ENCODE measurements around the gene CHD2. TPM values are rescaled to one million over a fixed set of nuclear protein-coding genes. Genes with fewer than 3 reads are reported as not detected.

Gene CHD2
- total and polyA plus RNA-seq, 3 experiments from 2014 or later = 80.3 to 109 (median 99.0) TPM

GRCh38 chr15:92968926-92969651 is 69.0 kb downstream of the CHD2 start:
- no peaks in the 10 kb centered on the region for H3K27me3 Mint-ChIP-seq
- Histone ChIP-seq H3K27me3 (ENCODE audit: insufficient read depth, low read length, poor library complexity, severe bottlenecking) (no peaks in the 10 kb centered on the region), H3K36me3 (ENCODE audit: insufficient read depth, low read length) (peaks cover 60% of the 10 kb centered on the region), H3K9me3 (ENCODE audit: low read length) (no peaks in the 10 kb centered on the region), H3K4me1 (ENCODE audit: insufficient read depth, low read length) (no peaks in the 10 kb centered on the region), H3K4me3 (ENCODE audit: low read length) (no peak overlapping the region), H3K27ac (ENCODE audit: low read depth, low read length) (no peak overlapping the region)
- peaks cover 29 to 54% (median 45%) of the 10 kb centered on the region in 3 donors for H3K4me1 Mint-ChIP-seq
- DNase-seq = no peak
- peaks cover 11 to 87% (median 36%) of the 10 kb centered on the region in 3 donors for H3K36me3 Mint-ChIP-seq
- peak overlapping the region in 7 of 8 donors; percentile 20 to 62 (median 50) for H3K27ac Mint-ChIP-seq
- CTCF ChIA-PET = interaction anchor here (2.4 kb wide), 1 partner anchor 172 kb away, joined by 7 read pairs; no protein-coding TSS in a partner anchor
- POLR2A ChIA-PET = interaction anchor here (0.6 kb wide), 1 partner anchor 21 kb away, joined by 3 read pairs; no protein-coding TSS in a partner anchor
- no peak overlapping the region for H3K4me3 Mint-ChIP-seq
- H3K9me3 Mint-ChIP-seq = no peaks in the 10 kb centered on the region

GRCh38 chr15:92970656-92971055 is 70.5 kb downstream of the CHD2 start:
- Histone ChIP-seq H3K27me3 (ENCODE audit: insufficient read depth, low read length, poor library complexity, severe bottlenecking) (no peaks in the 10 kb centered on the region), H3K27ac (ENCODE audit: low read depth, low read length) (no peak overlapping the region), H3K9me3 (ENCODE audit: low read length) (no peaks in the 10 kb centered on the region), H3K4me3 (ENCODE audit: low read length) (no peak overlapping the region), H3K4me1 (ENCODE audit: insufficient read depth, low read length) (no peaks in the 10 kb centered on the region), H3K36me3 (ENCODE audit: insufficient read depth, low read length) (peaks cover 67% of the 10 kb centered on the region)
- H3K36me3 Mint-ChIP-seq = peaks cover 11 to 89% (median 41%) of the 10 kb centered on the region in 3 donors
- CTCF ChIA-PET = no interaction called here
- POLR2A ChIA-PET = no interaction called here
- peaks cover 30 to 54% (median 42%) of the 10 kb centered on the region in 3 donors for H3K4me1 Mint-ChIP-seq
- peak overlapping the region in 1 of 8 donors; percentile 85 for H3K27ac Mint-ChIP-seq
- DNase-seq = no peak
- H3K4me3 Mint-ChIP-seq = no peak overlapping the region
- H3K9me3 Mint-ChIP-seq = no peaks in the 10 kb centered on the region
- no peaks in the 10 kb centered on the region for H3K27me3 Mint-ChIP-seq

DNA sequence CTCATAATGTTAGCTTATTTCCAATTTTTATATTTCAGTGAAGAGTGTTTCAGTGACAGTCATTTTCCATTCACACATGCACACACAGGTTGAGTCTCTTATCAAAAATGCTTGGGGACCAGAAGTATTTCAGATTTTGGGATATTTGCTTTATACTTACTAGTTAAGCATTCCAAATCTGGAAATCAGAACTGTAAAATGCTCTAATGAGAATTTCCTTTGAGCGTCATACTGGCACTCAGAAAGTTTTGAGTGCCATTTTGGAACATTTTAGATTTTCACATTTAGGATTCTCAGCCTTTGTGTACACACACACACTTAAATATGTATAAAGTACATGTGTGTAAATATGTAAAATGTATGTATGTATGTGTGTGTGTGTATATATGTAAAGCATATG is 71.0 kb downstream of the CHD2 start:
- H3K9me3 Mint-ChIP-seq = no peaks in the 10 kb centered on the region
- no peak overlapping the region for H3K4me3 ChIP-seq (ENCODE audit: low read length)
- H3K27ac ChIP-seq (ENCODE audit: low read depth, low read length) = no peak overlapping the region
- H3K27ac Mint-ChIP-seq = peak overlapping the region in 4 of 8 donors; percentile 37 to 76 (median 52)
- H3K4me1 ChIP-seq (ENCODE audit: insufficient read depth, low read length) = no peaks in the 10 kb centered on the region
- no peak overlapping the region for H3K4me3 Mint-ChIP-seq
- DNase-seq = no peak
- peaks cover 11 to 91% (median 41%) of the 10 kb centered on the region in 3 donors for H3K36me3 Mint-ChIP-seq
- no peaks in the 10 kb centered on the region for H3K27me3 ChIP-seq (ENCODE audit: insufficient read depth, low read length, poor library complexity, severe bottlenecking)
- CTCF ChIA-PET = no interaction called here
- H3K4me1 Mint-ChIP-seq = peaks cover 30 to 56% (median 44%) of the 10 kb centered on the region in 3 donors
- no peaks in the 10 kb centered on the region for H3K9me3 ChIP-seq (ENCODE audit: low read length)
- POLR2A ChIA-PET = no interaction called here
- H3K27me3 Mint-ChIP-seq = no peaks in the 10 kb centered on the region
- H3K36me3 ChIP-seq (ENCODE audit: insufficient read depth, low read length) = peaks cover 71% of the 10 kb centered on the region

- Mint-ChIP-seq H3K36me3 (peaks cover 11 to 91% (median 41%) of the 10 kb centered on the region in 3 donors), H3K4me1 (peaks cover 27 to 61% (median 44%) of the 10 kb centered on the region in 3 donors), H3K4me3 (no peak overlapping the region), H3K27me3 (no peaks in the 10 kb centered on the region), H3K27ac (peak overlapping the region in 7 of 8 donors; percentile 9 to 81 (median 49)), H3K9me3 (no peaks in the 10 kb centered on the region)
- H3K27me3 ChIP-seq (ENCODE audit: insufficient read depth, low read length, poor library complexity, severe bottlenecking) = no peaks in the 10 kb centered on the region
- POLR2A ChIA-PET = interaction anchor here (0.6 kb wide), 1 partner anchor 46 kb away, joined by 3 read pairs; no protein-coding TSS in a partner anchor
- H3K36me3 ChIP-seq (ENCODE audit: insufficient read depth, low read length) = peaks cover 74% of the 10 kb centered on the region
- H3K27ac ChIP-seq (ENCODE audit: low read depth, low read length) = no peak overlapping the region
- no peaks in the 10 kb centered on the region for H3K4me1 ChIP-seq (ENCODE audit: insufficient read depth, low read length)
- CTCF ChIA-PET = no interaction called here
- no peak overlapping the region for H3K4me3 ChIP-seq (ENCODE audit: low read length)
- H3K9me3 ChIP-seq (ENCODE audit: low read length) = no peaks in the 10 kb centered on the region
- no peak for DNase-seq
Measured at GRCh38 chr15:92971713-92972112, 71.6 kb downstream of the CHD2 start.

GRCh38 chr15:92974183-92974915 is 74.2 kb downstream of the CHD2 start:
- Mint-ChIP-seq H3K4me3 (no peak overlapping the region), H3K27ac (peak overlapping the region in 3 of 8 donors; percentile 3 to 61 (median 23)), H3K27me3 (no peaks in the 10 kb centered on the region), H3K9me3 (no peaks in the 10 kb centered on the region), H3K36me3 (peaks cover 6 to 92% (median 41%) of the 10 kb centered on the region in 3 donors), H3K4me1 (peaks cover 26 to 47% (median 39%) of the 10 kb centered on the region in 3 donors)
- H3K27ac ChIP-seq (ENCODE audit: low read depth, low read length) = no peak overlapping the region
- H3K4me3 ChIP-seq (ENCODE audit: low read length) = no peak overlapping the region
- DNase-seq = no peak
- ChIA-PET POLR2A (no interaction called here), CTCF (interaction anchor here (1.1 to 1.8 kb wide), 2 partner anchors 20 to 177 kb away, joined by 3 to 4 read pairs; no protein-coding TSS in a partner anchor)
- no peaks in the 10 kb centered on the region for H3K4me1 ChIP-seq (ENCODE audit: insufficient read depth, low read length)
- H3K9me3 ChIP-seq (ENCODE audit: low read length) = no peaks in the 10 kb centered on the region
- H3K27me3 ChIP-seq (ENCODE audit: insufficient read depth, low read length, poor library complexity, severe bottlenecking) = no peaks in the 10 kb centered on the region
- H3K36me3 ChIP-seq (ENCODE audit: insufficient read depth, low read length) = peaks cover 71% of the 10 kb centered on the region

DNA sequence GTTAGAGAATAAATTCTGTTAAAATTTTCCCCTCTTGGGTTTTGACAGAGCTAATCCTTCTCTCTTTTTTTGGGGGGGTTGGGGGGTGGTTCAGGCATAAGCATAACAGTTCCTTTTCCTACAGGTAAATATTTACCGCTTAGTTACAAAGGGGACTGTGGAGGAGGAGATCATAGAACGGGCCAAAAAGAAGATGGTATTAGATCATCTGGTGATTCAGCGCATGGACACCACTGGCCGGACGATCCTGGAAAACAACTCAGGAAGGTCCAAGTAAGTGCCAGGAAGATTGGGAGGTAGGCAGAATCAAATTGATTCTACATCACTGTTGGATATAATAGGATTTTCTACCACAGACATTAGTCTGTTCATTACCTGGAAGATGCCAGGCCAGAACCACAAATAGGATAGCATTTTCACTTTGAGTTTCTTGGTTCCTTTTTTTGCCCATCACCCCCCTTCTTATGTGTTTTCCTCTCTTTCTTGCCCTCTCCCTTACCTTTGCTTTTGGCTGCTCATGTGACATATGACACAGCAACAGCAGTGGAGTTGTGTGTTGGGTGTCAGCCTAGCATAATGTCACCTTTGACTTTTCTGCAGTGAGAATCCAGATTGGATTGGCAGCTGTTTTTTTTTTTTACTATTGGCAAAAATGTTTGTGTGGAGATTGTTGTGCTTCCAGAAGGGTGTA is 79.0 kb downstream of the CHD2 start:
- ChIA-PET POLR2A (interaction anchor here (0.6 to 1.2 kb wide), 2 partner anchors 12 to 35 kb away, joined by 3 read pairs; no protein-coding TSS in a partner anchor), CTCF (interaction anchor here (1.4 kb wide), 1 partner anchor 42 kb away, joined by 5 read pairs; no protein-coding TSS in a partner anchor)
- Histone ChIP-seq H3K36me3 (ENCODE audit: insufficient read depth, low read length) (peaks cover 77% of the 10 kb centered on the region), H3K27me3 (ENCODE audit: insufficient read depth, low read length, poor library complexity, severe bottlenecking) (no peaks in the 10 kb centered on the region), H3K9me3 (ENCODE audit: low read length) (no peaks in the 10 kb centered on the region), H3K27ac (ENCODE audit: low read depth, low read length) (no peak overlapping the region), H3K4me3 (ENCODE audit: low read length) (no peak overlapping the region), H3K4me1 (ENCODE audit: insufficient read depth, low read length) (no peaks in the 10 kb centered on the region)
- Mint-ChIP-seq H3K27me3 (no peaks in the 10 kb centered on the region), H3K36me3 (peaks cover 2 to 57% (median 30%) of the 10 kb centered on the region in 3 donors), H3K9me3 (no peaks in the 10 kb centered on the region), H3K4me3 (no peak overlapping the region), H3K27ac (peak overlapping the region in 4 of 8 donors; percentile 13 to 86 (median 58)), H3K4me1 (peaks cover 15 to 23% (median 16%) of the 10 kb centered on the region in 3 donors)
- no peak for DNase-seq

DNA sequence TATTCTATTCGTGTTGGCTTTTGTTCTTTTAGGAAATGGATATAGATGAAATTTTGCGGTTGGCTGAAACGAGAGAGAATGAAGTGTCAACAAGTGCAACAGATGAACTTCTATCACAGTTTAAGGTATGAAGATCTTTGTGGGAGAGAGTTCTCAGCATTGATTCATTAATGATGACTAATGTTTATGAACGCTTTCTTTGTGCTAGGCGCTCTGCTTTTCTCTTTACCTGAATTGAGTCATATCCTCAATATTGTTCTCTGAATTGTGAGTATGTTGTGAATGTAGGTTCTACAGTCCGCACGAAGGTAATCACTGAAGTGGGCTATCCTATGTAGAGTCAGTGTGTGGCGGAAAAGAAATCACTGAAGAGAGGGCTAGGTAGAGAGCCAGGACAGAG is 81.2 kb downstream of the CHD2 start:
- no peaks in the 10 kb centered on the region for H3K9me3 Mint-ChIP-seq
- H3K27me3 Mint-ChIP-seq = no peaks in the 10 kb centered on the region
- ChIA-PET POLR2A (no interaction called here), CTCF (no interaction called here)
- H3K4me1 ChIP-seq (ENCODE audit: insufficient read depth, low read length) = no peaks in the 10 kb centered on the region
- H3K36me3 Mint-ChIP-seq = peaks cover 4 to 55% (median 26%) of the 10 kb centered on the region in 3 donors
- no peak overlapping the region for H3K27ac ChIP-seq (ENCODE audit: low read depth, low read length)
- no peak for DNase-seq
- peak overlapping the region in 1 of 8 donors; percentile 71 for H3K27ac Mint-ChIP-seq
- H3K36me3 ChIP-seq (ENCODE audit: insufficient read depth, low read length) = peaks cover 68% of the 10 kb centered on the region
- H3K4me3 Mint-ChIP-seq = peak overlapping the region in 1 of 7 donors; percentile 5
- H3K9me3 ChIP-seq (ENCODE audit: low read length) = no peaks in the 10 kb centered on the region
- H3K4me1 Mint-ChIP-seq = peaks cover 14 to 17% (median 14%) of the 10 kb centered on the region in 3 donors
- no peaks in the 10 kb centered on the region for H3K27me3 ChIP-seq (ENCODE audit: insufficient read depth, low read length, poor library complexity, severe bottlenecking)
- no peak overlapping the region for H3K4me3 ChIP-seq (ENCODE audit: low read length)
